Lower leg skin (tissue), 4 donors: ENCODE data around the gene HAS3. TPM values are rescaled to one million over a fixed set of nuclear protein-coding genes. Genes with fewer than 3 reads are reported as not detected.

Source experiments
- DNase-seq, 2 donors: peaks; one replicate each; pipeline ENCODE4 v3.0.0-alpha.2; 2019; ENCODE audit warnings: low spot score in 2 of 2
- H3K4me3 ChIP-seq: fragments of 200-600 bp; sonication (generic); 2 replicates; pipeline ENCODE4 v1.5.1; 2017; ENCODE audit warnings: mild to moderate bottlenecking, low read depth; ENCODE audit not compliant: poor library complexity, severe bottlenecking
- CTCF ChIP-seq, 3 donors: fragments of 450-650 bp; IDR thresholded peaks; one replicate each; pipeline ENCODE4 v1.5.1; 2016; ENCODE audit warnings: antibody characterized with exemption in 3 of 3, mild to moderate bottlenecking in 3 of 3, moderate library complexity in 2 of 3
- POLR2A ChIP-seq, 2 donors: fragments of 450-650 bp; IDR thresholded peaks; one replicate each; pipeline ENCODE4 v1.6.1; 2016 to 2017; ENCODE audit warnings: antibody characterized with exemption in 2 of 2, mild to moderate bottlenecking in 1 of 2, moderate library complexity in 1 of 2
- WGBS, 2 donors: methylation state at CpG; one replicate each; pipeline ENCODE4 v1.1.5; 2018; 5-methylcytosine and 5-hydroxymethylcytosine counted together
- intact Hi-C: fragments of 100-400 bp; cut with DNase I; formaldehyde crosslinking; loops from one replicate; pipeline ENCODE4 v1.15.0; 2023; ENCODE audit warnings: low total_unique reads
- total RNA-seq, 4 donors: library from RNA; depleted of rRNA; stranded (reverse); fragments of >200 nt; gene quantifications; one replicate each; pipeline ENCODE4 v1.1.0, GENCODE V29; 2016

The HAS3 gene
- total RNA-seq, 4 donors from 2014 or later: 3.5 to 7.5 (median 4.8) TPM

- TF ChIP-seq POLR2A (IDR thresholded peaks at IDR 0.05): no peak
- TF ChIP-seq CTCF (IDR thresholded peaks at IDR 0.05): no peak
- intact Hi-C loops: no loop called here
- DNase-seq: peak in 1 of 2 donors; percentile 57
- WGBS, 2 donors: 91 to 92% methylated on average over 5 of the region's 5 CpGs
- no peak overlapping the region for H3K4me3 ChIP-seq
These were observed 9.9 kb downstream of the HAS3 start for GRCh38 chr16:69115361-69115760.

- intact Hi-C loops: no loop called here
- no peak overlapping the region for H3K4me3 ChIP-seq
- 50 to 54% methylated on average over 1 of the region's 1 CpG for WGBS, 2 donors
- TF ChIP-seq POLR2A (IDR thresholded peaks at IDR 0.05) (no peak), CTCF (IDR thresholded peaks at IDR 0.05) (no peak)
- no peak for DNase-seq
These were observed 10.4 kb downstream of the HAS3 start for GRCh38 chr16:69115837-69116236.

- 66 to 76% methylated on average over 7 of the region's 7 CpGs for WGBS, 2 donors
- intact Hi-C loops: no loop called here
- peak in 1 of 2 donors; percentile 60 for DNase-seq
These were observed 10.9 kb downstream of the HAS3 start for GRCh38 chr16:69116256-69116875.

GRCh38 chr16:69116906-69117305 lies 11.5 kb downstream of the HAS3 start:
- 58 to 65% methylated on average over 6 of the region's 6 CpGs for WGBS, 2 donors
- peak in 1 of 2 donors; percentile 25 for DNase-seq
- no peak overlapping the region for H3K4me3 ChIP-seq
- intact Hi-C loops: no loop called here
- TF ChIP-seq CTCF (IDR thresholded peaks at IDR 0.05) (no peak), POLR2A (IDR thresholded peaks at IDR 0.05) (no peak)

More at GRCh38 chr16:69116256-69116875, 10.9 kb downstream of the HAS3 start:
- H3K4me3 ChIP-seq: no peak overlapping the region
- TF ChIP-seq POLR2A (IDR thresholded peaks at IDR 0.05): no peak
- no peak for TF ChIP-seq CTCF (IDR thresholded peaks at IDR 0.05)

GRCh38 chr16:69118468-69118867 lies 13.0 kb downstream of the HAS3 start:
- H3K4me3 ChIP-seq: no peak overlapping the region
- no peak for DNase-seq
- intact Hi-C loops: no loop called here
- WGBS, 2 donors: 90 to 97% methylated on average over 2 of the region's 2 CpGs
- no peak for TF ChIP-seq POLR2A (IDR thresholded peaks at IDR 0.05)
- no peak for TF ChIP-seq CTCF (IDR thresholded peaks at IDR 0.05)

GRCh38 chr16:69118994-69119393 lies 13.5 kb downstream of the HAS3 start:
- peak in 1 of 2 donors; percentile 58 for DNase-seq
- H3K4me3 ChIP-seq: no peak overlapping the region
- WGBS, 2 donors: 85 to 88% methylated on average over 2 of the region's 2 CpGs
- TF ChIP-seq POLR2A (IDR thresholded peaks at IDR 0.05): no peak
- no peak for TF ChIP-seq CTCF (IDR thresholded peaks at IDR 0.05)
- intact Hi-C loops: no loop called here
